ENCODE results near the gene C22orf42. TPM values are rescaled to one million over a fixed set of nuclear protein-coding genes. Genes with fewer than 3 reads are reported as not detected.
"Not testable (repeated sequence)": the region's sequence is repeated elsewhere in the genome, so short reads cannot be mapped to it uniquely, and the experiment has no call there.

C22orf42 gene
- total RNA-seq, 2 experiments from 2014 or later = not detected

GRCh38 chr22:32144496-32145274 is 14.4 kb downstream of the C22orf42 start:
- ATAC-seq (ENCODE audit: poor library complexity) (peak; percentile 58), DNase-seq (peak in 4 of 14 experiments; percentile 22 to 61 (median 48))
- H3K27me3 ChIP-seq (ENCODE audit: control insufficient read depth in 1 of 2, insufficient read depth in 2 of 2, low read length in 2 of 2) = no peaks in the 10 kb centered on the region
- CTCF ChIA-PET = no interaction called here
- no peaks in the 10 kb centered on the region for H3K36me3 ChIP-seq (ENCODE audit: insufficient read depth, low read length)
- H3K9me3 ChIP-seq (ENCODE audit: control insufficient read depth in 1 of 2, insufficient read depth in 1 of 2, low read length in 2 of 2) = no peaks in the 10 kb centered on the region
- H3K4me3 ChIP-seq (ENCODE audit: low read length) = no peak overlapping the region
- no peaks in the 10 kb centered on the region for H3K27me3 Mint-ChIP-seq
- POLR2A ChIA-PET = interaction anchor here (0.7 kb wide), 1 partner anchor 1176 kb away, joined by 3 read pairs; the partner anchor contains the start of genes MORC2 and TUG1
- H3K9me3 Mint-ChIP-seq = peaks cover 6% of the 10 kb centered on the region
- TF ChIP-seq, protein P1, sequence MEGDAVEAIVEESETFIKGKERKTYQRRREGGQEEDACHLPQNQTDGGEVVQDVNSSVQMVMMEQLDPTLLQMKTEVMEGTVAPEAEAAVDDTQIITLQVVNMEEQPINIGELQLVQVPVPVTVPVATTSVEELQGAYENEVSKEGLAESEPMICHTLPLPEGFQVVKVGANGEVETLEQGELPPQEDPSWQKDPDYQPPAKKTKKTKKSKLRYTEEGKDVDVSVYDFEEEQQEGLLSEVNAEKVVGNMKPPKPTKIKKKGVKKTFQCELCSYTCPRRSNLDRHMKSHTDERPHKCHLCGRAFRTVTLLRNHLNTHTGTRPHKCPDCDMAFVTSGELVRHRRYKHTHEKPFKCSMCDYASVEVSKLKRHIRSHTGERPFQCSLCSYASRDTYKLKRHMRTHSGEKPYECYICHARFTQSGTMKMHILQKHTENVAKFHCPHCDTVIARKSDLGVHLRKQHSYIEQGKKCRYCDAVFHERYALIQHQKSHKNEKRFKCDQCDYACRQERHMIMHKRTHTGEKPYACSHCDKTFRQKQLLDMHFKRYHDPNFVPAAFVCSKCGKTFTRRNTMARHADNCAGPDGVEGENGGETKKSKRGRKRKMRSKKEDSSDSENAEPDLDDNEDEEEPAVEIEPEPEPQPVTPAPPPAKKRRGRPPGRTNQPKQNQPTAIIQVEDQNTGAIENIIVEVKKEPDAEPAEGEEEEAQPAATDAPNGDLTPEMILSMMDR (IDR thresholded peaks at IDR 0.05) = no peak
- H3K4me1 ChIP-seq (ENCODE audit: insufficient read depth, low read length) = peaks cover 33% of the 10 kb centered on the region
- peaks cover 36% of the 10 kb centered on the region for H3K4me1 Mint-ChIP-seq (ENCODE audit: low read depth)
- H3K36me3 Mint-ChIP-seq (ENCODE audit: low read depth) = no peaks in the 10 kb centered on the region
- H3K27ac ChIP-seq (ENCODE audit: low read depth in 1 of 2, low read length in 2 of 2) = no peak overlapping the region
- intact Hi-C loops (cut with DNase I, micrococcal nuclease) = no loop called here
- peak overlapping the region; percentile 67 for H3K27ac Mint-ChIP-seq
- H3K4me3 Mint-ChIP-seq = no peak overlapping the region

DNA sequence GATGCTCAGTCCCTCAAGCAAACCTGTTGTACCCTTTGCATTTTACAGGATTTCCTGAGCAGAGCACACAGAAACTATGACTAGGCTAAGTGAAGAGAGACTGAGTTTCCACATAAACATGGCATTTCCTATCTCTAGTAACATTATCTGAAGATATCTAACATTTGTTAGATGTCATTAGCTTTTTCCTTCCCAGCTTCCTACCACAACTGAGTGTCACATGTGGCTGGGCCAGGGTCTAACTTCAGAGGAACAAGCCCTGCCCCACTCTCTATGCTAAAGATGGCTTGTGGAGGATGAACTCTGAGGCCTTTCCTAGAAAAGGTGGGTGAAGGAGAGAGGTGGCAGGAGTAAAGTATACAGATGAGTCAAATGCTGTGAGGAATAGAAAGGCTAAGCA is 16.5 kb downstream of the C22orf42 start:
- Histone ChIP-seq H3K9me3 (ENCODE audit: control insufficient read depth in 1 of 2, insufficient read depth in 1 of 2, low read length in 2 of 2) (no peaks in the 10 kb centered on the region), H3K4me1 (ENCODE audit: insufficient read depth, low read length) (peaks cover 36% of the 10 kb centered on the region), H3K36me3 (ENCODE audit: insufficient read depth, low read length) (no peaks in the 10 kb centered on the region), H3K4me3 (ENCODE audit: low read length) (no peak overlapping the region), H3K27ac (ENCODE audit: low read depth in 1 of 2, low read length in 2 of 2) (no peak overlapping the region), H3K27me3 (ENCODE audit: control insufficient read depth in 1 of 2, insufficient read depth in 2 of 2, low read length in 2 of 2) (no peaks in the 10 kb centered on the region)
- Mint-ChIP-seq H3K27me3 (no peaks in the 10 kb centered on the region), H3K27ac (peak overlapping the region; percentile 67), H3K4me3 (no peak overlapping the region), H3K9me3 (peaks cover 5% of the 10 kb centered on the region), H3K36me3 (ENCODE audit: low read depth) (no peaks in the 10 kb centered on the region), H3K4me1 (ENCODE audit: low read depth) (peaks cover 44% of the 10 kb centered on the region)
- intact Hi-C loops (cut with DNase I, micrococcal nuclease) = no loop called here
- no peak for ATAC-seq (ENCODE audit: poor library complexity)
- TF ChIP-seq, protein P1 (IDR thresholded peaks at IDR 0.05) = no peak
- DNase-seq = peak in 1 of 14 experiments; percentile 17
- CTCF ChIA-PET = no interaction called here
- POLR2A ChIA-PET = no interaction called here

- H3K27ac ChIP-seq (ENCODE audit: low read depth in 1 of 2, low read length in 2 of 2); H3K4me3 Mint-ChIP-seq; POLR2A ChIA-PET; H3K27ac Mint-ChIP-seq; H3K36me3 ChIP-seq (ENCODE audit: insufficient read depth, low read length); H3K9me3 ChIP-seq (ENCODE audit: control insufficient read depth in 1 of 2, insufficient read depth in 1 of 2, low read length in 2 of 2); H3K36me3 Mint-ChIP-seq (ENCODE audit: low read depth); H3K9me3 Mint-ChIP-seq; H3K27me3 ChIP-seq (ENCODE audit: control insufficient read depth in 1 of 2, insufficient read depth in 2 of 2, low read length in 2 of 2); H3K4me3 ChIP-seq (ENCODE audit: low read length); intact Hi-C loops (cut with DNase I, micrococcal nuclease); H3K27me3 Mint-ChIP-seq: not testable (repeated sequence)
- peaks cover 50% of the 10 kb centered on the region for H3K4me1 Mint-ChIP-seq (ENCODE audit: low read depth)
- DNase-seq = peak in 3 of 14 experiments; percentile 11 to 38 (median 25)
- CTCF ChIA-PET = interaction anchor here (0.7 kb wide), 1 partner anchor 109 kb away, joined by 3 read pairs; no protein-coding TSS in a partner anchor
- TF ChIP-seq, protein P1 (IDR thresholded peaks at IDR 0.05) = peak; percentile 26
- H3K4me1 ChIP-seq (ENCODE audit: insufficient read depth, low read length) = peaks cover 45% of the 10 kb centered on the region
- peak; percentile 42 for ATAC-seq (ENCODE audit: poor library complexity)
These were observed 18.4 kb downstream of the C22orf42 start for GRCh38 chr22:32140688-32141087.

GRCh38 chr22:32138576-32138975 is 20.5 kb downstream of the C22orf42 start:
- H3K27ac ChIP-seq (ENCODE audit: low read depth in 1 of 2, low read length in 2 of 2); H3K4me3 Mint-ChIP-seq; ATAC-seq (ENCODE audit: poor library complexity); H3K36me3 Mint-ChIP-seq (ENCODE audit: low read depth); H3K36me3 ChIP-seq (ENCODE audit: insufficient read depth, low read length); intact Hi-C loops (cut with DNase I, micrococcal nuclease); H3K27me3 Mint-ChIP-seq; H3K9me3 ChIP-seq (ENCODE audit: control insufficient read depth in 1 of 2, insufficient read depth in 1 of 2, low read length in 2 of 2); H3K27me3 ChIP-seq (ENCODE audit: control insufficient read depth in 1 of 2, insufficient read depth in 2 of 2, low read length in 2 of 2); CTCF ChIA-PET; H3K9me3 Mint-ChIP-seq; POLR2A ChIA-PET; DNase-seq: not testable (repeated sequence)
- H3K4me1 ChIP-seq (ENCODE audit: insufficient read depth, low read length) = peaks cover 33% of the 10 kb centered on the region
- H3K4me1 Mint-ChIP-seq (ENCODE audit: low read depth) = peaks cover 34% of the 10 kb centered on the region
- H3K27ac Mint-ChIP-seq = peak overlapping the region; percentile 78
- peak overlapping the region; percentile 69 for H3K4me3 ChIP-seq (ENCODE audit: low read length)

DNA sequence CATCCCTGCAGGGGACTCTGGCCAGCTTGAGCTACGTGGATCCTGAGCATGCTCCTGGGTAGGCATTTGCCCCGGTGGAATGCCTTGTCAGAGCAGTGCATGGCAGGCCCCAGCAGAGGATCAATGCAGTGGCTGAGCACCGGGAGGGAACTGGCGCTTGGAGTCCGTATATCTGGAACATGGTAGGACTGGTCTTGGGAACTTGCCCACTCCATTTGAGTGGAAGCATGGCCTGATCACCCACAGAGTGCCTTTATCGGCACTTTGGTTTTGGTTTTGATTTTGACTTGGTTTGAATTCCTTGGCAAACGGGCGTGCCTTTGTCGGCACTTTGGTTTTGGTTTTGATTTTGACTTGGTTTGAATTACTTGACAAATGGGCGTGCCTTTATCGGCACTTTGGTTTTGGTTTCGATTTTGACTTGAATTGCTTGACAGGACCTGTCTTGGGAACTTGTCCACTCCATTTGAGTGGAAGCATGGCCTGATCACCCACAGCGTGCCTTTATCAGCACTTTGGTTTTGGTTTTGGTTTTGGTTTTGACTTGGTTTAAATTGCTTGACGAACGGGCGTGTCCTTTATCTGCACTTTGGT is 21.3 kb downstream of the C22orf42 start:
- ATAC-seq (ENCODE audit: poor library complexity) = peak; percentile 62
- H3K36me3 ChIP-seq (ENCODE audit: insufficient read depth, low read length); H3K27me3 ChIP-seq (ENCODE audit: control insufficient read depth in 1 of 2, insufficient read depth in 2 of 2, low read length in 2 of 2); POLR2A ChIA-PET; H3K36me3 Mint-ChIP-seq (ENCODE audit: low read depth); CTCF ChIA-PET; H3K27me3 Mint-ChIP-seq; H3K9me3 ChIP-seq (ENCODE audit: control insufficient read depth in 1 of 2, insufficient read depth in 1 of 2, low read length in 2 of 2); H3K9me3 Mint-ChIP-seq: not testable (repeated sequence)
- peak in 11 of 14 experiments; percentile 5 to 90 (median 38) for DNase-seq
- Mint-ChIP-seq H3K4me3 (peak overlapping the region; percentile 89), H3K4me1 (ENCODE audit: low read depth) (peaks cover 27% of the 10 kb centered on the region), H3K27ac (peak overlapping the region; percentile 78)
- Histone ChIP-seq H3K4me1 (ENCODE audit: insufficient read depth, low read length) (peaks cover 36% of the 10 kb centered on the region), H3K27ac (ENCODE audit: low read depth in 1 of 2, low read length in 2 of 2) (peak overlapping the region; percentile 33 to 67), H3K4me3 (ENCODE audit: low read length) (peak overlapping the region; percentile 69)
- intact Hi-C loops (cut with DNase I, micrococcal nuclease) = loop anchor here in 1 of 2 experiments (2.0 kb wide), 2 partner anchors 273 to 335 kb away; no protein-coding TSS in a partner anchor

Data from CD4-positive, alpha-beta T cell (primary cell).